ENCODE measurements around the gene PWWP3B. TPM values are rescaled to one million over a fixed set of nuclear protein-coding genes. Genes with fewer than 3 reads are reported as not detected.

PWWP3B gene
- total and polyA plus RNA-seq, 3 donors from 2014 or later: 22.3 to 85.8 (median 60.9) TPM

GRCh38 chrX:106159861-106160282 lies 8.2 kb upstream of the PWWP3B start:
- H3K36me3 ChIP-seq (ENCODE audit: low read depth, missing control alignments): no peaks in the 10 kb centered on the region
- no peaks in the 10 kb centered on the region for H3K9me3 ChIP-seq
- intact Hi-C loops (cut with DNase I; ENCODE audit: low total_unique reads): no loop called here
- DNase-seq: no peak
- H3K4me3 ChIP-seq: no peak overlapping the region
- peak overlapping the region in 1 of 2 donors; percentile 30 for H3K27ac ChIP-seq
- no peaks in the 10 kb centered on the region for H3K4me1 ChIP-seq
- H3K27me3 ChIP-seq: no peaks in the 10 kb centered on the region
- TF ChIP-seq POLR2A (IDR thresholded peaks at IDR 0.05) (no peak), CTCF (IDR thresholded peaks at IDR 0.05) (no peak)

- Histone ChIP-seq H3K27me3 (no peaks in the 10 kb centered on the region), H3K4me3 (peak overlapping the region; percentile 34 to 62), H3K9me3 (no peaks in the 10 kb centered on the region), H3K4me1 (no peaks in the 10 kb centered on the region), H3K27ac (no peak overlapping the region), H3K36me3 (ENCODE audit: low read depth, missing control alignments) (no peaks in the 10 kb centered on the region)
- peak; percentile 53 for DNase-seq
- intact Hi-C loops (cut with DNase I; ENCODE audit: low total_unique reads): no loop called here
- TF ChIP-seq POLR2A (IDR thresholded peaks at IDR 0.05) (no peak), CTCF (IDR thresholded peaks at IDR 0.05) (peak; percentile 32 to 53 (median 51))
- WGBS, 2 donors: 10 to 38% methylated on average over 1 of the region's 1 CpG
Observed at GRCh38 chrX:106170318-106170717, 2.2 kb downstream of the PWWP3B start.

- Histone ChIP-seq H3K4me1 (no peaks in the 10 kb centered on the region), H3K4me3 (peak overlapping the region in 1 of 2 donors; percentile 62), H3K9me3 (no peaks in the 10 kb centered on the region), H3K27ac (no peak overlapping the region), H3K36me3 (ENCODE audit: low read depth, missing control alignments) (no peaks in the 10 kb centered on the region), H3K27me3 (no peaks in the 10 kb centered on the region)
- WGBS, 2 donors: 72 to 84% methylated on average over 3 of the region's 3 CpGs
- no peak for DNase-seq
- intact Hi-C loops (cut with DNase I; ENCODE audit: low total_unique reads): no loop called here
- TF ChIP-seq POLR2A (IDR thresholded peaks at IDR 0.05) (no peak), CTCF (IDR thresholded peaks at IDR 0.05) (no peak)
Observed at GRCh38 chrX:106171293-106171820, 3.3 kb downstream of the PWWP3B start.

GRCh38 chrX:106177106-106177981 lies 9.2 kb downstream of the PWWP3B start:
- DNase-seq: peak; percentile 80

More at GRCh38 chrX:106177106-106177981, 9.2 kb downstream of the PWWP3B start:
- no peaks in the 10 kb centered on the region for H3K36me3 ChIP-seq (ENCODE audit: low read depth, missing control alignments)
- H3K4me3 ChIP-seq: no peak overlapping the region
- H3K9me3 ChIP-seq: no peaks in the 10 kb centered on the region
- 4 to 10% methylated on average over 22 of the region's 22 CpGs for WGBS, 2 donors
- H3K27ac ChIP-seq: peak overlapping the region in 1 of 2 donors; percentile 72
- no peaks in the 10 kb centered on the region for H3K27me3 ChIP-seq
- no peaks in the 10 kb centered on the region for H3K4me1 ChIP-seq
- intact Hi-C loops (cut with DNase I; ENCODE audit: low total_unique reads): no loop called here
- no peak for TF ChIP-seq CTCF (IDR thresholded peaks at IDR 0.05)
- no peak for TF ChIP-seq POLR2A (IDR thresholded peaks at IDR 0.05)
